HG03558 (cell line): Measurements from ENCODE around the gene XBP1.
"Not testable (repeated sequence)": the region's sequence is repeated elsewhere in the genome, so short reads cannot be mapped to it uniquely, and the experiment has no call there.

Experiments
- ATAC-seq: cut with Tn5 transposase; IDR thresholded peaks from one replicate; pipeline ENCODE4 v1.9.1; 2021; ENCODE audit warnings: moderate number of reproducible peaks; ENCODE audit not compliant: unreplicated experiment; ENCODE audit errors: extremely low read depth

Gene XBP1

DNA sequence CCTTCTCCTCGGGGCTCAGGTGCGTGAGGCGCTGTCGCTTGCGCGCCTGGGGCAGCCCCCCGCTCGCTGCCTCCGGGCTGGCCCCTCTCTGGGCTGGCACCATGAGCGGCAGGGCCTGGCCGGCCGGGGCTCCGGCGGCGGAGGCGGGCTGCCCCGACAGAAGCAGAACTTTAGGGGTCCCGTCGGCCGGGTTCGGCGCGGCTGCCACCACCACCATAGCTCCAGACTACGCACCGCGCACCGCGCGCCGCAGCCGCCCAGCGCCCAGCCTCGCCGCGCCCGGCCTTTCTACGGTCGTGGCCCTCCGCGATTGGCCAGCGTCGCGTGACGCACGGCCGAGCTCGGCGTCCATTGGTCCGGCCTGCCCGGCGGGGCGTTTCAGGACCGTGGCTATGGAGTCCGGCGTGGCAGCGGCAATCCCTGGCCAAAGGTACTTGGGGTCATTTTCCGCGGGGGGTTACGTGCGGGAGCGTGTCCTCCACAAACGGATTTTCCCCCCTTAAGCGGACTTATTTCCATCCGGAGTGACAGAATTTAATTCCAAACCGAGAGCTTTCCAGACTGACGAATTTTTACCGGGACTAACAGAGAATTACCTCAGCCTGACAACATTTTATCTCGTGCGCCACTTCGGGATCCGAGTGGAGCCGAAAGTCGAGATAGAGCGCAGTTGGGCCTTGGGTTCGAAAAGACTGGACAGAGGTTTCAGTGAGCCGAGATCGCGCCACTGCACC, at the start of gene XBP1:
XBP1 (minus strand) TSS at position 262 of the 734 bp plus-strand sequence.
- peak; percentile 49 for ATAC-seq

DNA sequence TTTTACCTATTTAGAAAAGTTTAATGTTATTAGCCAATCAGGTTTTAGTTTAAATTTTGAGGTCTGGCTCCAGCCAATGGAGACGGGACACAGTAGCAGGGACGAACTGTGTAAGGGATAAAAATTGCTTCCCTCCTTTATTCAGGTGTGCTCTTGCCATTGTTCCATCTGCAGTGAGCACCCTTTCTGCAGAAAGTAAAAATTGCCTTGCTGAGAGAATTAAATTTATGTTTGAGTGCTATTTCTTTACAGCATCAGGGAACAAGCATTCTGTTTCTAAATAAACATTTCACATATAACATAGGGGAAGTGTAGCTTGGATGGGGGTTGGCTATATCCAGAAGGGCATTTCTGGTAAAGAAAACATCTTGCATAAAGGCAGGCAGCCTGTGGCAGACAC, 46.6 kb upstream of the XBP1 start:
- no peak for ATAC-seq

DNA sequence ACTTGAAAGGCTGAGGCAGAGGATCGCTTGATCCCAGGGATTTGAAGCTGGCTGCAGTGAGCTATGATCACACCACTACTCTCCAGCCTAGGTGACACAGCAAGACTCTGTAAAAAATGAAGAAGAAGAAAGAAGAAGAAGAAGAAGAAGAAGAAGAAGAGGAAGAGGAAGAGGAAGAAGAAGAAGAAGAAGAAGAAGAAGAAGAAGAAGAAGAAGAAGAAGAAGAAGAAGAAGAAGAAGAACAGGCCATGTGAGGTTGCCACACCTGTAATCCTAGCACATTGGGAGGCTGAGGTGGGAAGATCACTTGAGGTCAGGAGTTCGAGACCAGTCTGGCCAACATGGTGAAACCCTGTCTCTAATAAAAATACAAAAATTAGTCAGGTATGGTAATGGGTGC, 43.9 kb upstream of the XBP1 start:
- ATAC-seq, result not testable (repeated sequence)

DNA sequence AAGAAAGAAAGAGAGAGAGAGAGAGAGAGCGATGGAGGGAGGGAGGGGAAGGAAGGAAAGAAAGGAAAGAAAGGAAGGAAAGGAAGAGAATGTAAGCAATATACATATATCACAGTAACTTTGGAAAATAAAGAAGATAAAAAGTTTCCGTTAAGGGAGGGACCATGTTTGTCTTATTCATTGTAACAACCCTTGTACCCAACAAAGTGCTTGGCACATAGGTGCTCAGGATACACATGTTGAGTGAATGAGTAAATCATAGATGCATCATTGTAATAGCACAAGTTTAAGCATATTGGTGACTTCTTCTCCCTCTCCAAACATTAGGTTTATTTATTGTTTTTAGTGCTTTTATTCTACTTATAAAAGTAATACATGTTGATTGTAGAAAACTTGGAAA, 43.3 kb upstream of the XBP1 start:
- ATAC-seq, result no peak

DNA sequence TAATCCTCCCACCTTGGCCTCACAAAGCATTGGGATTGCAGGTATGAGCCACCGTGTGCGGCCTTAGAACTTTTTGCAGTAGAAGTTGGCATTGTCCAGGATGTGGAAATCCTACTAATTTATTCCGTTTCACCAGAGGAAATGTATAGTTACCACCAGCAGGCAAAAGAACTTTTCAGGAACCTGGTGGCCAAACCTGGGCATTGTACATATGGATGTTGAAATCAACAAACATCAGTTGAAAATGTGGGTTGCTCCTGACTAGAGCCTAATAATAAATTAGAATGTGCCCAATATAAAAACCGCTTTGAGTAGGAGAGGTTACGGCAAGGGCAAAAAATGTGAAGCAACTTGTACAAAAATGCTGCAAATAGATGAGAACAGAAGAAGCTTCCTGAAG, 40.7 kb upstream of the XBP1 start:
- ATAC-seq, result no peak

DNA sequence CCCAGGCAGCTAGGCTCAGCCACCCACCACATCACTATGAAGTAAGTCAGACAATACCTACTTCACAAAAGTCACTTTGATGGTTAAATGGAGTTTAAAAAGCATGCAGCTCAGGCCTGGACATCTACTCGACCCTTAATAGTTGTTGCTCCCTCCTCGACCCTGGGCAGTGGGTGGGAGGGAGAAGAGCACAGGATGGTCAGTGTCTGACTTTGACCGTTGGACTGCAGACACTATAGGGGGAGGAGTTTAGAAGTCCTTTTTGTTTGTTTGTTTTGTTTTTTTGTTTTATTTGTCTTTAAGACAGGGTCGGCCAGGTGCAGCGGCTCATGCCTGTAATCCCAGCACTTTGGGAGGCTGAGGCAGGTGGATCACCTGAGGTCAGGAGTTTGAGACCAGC, 38.6 kb upstream of the XBP1 start:
- ATAC-seq, result no peak

DNA sequence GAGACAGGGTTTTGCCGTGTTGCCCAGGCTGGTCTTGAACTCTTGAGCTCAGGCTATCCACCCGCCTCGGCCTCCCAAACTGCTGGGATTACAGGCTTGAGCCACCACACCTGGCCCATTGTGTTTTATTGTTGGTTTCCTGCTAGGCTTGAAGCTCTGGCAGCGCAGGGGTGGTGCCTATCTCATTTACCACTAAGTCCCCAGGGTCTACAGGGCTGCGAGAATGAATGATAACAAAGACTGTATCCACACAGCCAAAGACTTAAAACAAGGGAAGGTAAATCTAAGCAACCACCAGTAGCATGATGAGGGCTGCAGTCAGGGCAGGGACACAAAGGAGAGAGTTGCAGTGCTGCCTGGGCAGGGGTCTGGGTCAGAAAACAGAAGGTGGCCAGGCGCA, 37.3 kb upstream of the XBP1 start:
- ATAC-seq, result no peak

DNA sequence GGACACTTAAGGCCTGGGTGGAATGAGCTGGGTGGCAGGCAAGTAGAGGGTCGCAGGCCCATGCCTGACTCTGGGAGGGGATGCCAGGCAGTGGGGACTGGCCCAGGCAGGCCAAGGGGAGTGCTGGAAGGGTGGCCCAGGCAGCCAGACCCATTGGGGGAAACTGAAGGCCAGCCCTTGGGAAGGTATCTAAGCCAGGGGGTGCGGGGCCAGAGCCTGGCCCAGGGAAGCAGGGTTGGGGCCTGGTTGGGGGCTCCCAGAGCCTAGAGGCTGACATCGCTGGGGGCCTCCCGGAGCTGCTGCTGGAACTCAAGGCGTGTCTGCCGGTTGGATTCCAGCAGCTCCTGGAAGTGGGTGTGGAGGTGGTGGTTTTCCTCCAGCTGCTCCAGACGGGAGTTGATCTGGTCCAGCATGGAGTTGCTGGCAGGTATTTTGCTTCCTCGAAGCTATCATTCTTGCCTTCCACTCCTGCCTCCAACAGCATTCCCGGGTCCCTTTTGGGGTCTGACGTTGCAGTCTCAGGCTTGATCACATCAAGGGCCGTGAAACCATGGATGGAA, 35.3 kb upstream of the XBP1 start:
- ATAC-seq, result no peak

DNA sequence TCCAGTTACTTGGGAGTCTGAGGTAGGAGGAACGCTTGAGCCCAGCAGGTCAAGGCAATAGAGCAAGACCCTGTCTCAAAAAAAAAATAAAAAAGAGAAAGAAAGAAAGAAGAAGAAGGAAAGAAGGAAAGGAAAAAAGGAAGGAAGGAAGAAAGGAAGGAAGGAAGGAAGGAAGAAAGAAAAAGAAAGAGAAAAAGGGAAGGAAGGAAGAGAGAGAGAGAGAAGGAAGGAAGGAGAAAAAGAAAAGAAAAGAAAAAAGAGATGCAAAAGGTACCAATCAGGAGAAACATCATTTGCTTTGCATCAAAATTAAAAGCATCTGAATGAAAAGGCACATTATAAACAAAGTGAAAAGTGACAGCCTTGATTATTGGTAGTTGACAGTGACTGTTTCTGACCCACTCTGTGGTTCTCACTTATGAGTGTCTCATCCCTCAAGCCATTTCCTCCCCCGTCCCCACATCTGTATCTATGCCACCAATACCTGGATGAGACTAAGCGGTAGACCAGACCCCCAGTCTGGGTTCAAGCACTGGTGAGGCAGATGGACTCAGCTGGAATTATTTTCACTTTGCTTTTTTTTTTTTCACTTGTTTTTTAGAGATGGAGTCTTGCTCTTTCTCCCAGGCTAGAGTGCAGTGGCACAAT, 33.0 kb upstream of the XBP1 start:
- ATAC-seq, result no peak

DNA sequence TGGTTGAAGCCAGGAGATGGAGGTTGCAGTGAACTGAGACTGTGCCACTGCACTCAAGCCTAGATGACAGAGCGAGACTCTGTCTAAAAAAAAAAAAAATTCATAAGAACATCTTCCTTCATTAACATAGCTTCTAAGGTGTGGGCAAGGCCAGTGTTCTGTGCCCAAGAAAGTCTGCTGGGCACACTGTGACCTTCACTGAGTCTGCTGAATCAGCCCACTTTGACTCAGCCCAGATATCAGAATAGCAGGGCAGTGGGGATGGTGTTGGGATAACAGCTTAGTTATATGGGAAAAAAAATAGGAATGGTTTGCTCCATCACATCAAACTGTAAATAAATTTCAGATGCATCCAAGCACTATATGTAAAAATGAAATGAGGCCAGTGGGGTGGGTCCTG, 32.4 kb upstream of the XBP1 start:
- no peak for ATAC-seq

DNA sequence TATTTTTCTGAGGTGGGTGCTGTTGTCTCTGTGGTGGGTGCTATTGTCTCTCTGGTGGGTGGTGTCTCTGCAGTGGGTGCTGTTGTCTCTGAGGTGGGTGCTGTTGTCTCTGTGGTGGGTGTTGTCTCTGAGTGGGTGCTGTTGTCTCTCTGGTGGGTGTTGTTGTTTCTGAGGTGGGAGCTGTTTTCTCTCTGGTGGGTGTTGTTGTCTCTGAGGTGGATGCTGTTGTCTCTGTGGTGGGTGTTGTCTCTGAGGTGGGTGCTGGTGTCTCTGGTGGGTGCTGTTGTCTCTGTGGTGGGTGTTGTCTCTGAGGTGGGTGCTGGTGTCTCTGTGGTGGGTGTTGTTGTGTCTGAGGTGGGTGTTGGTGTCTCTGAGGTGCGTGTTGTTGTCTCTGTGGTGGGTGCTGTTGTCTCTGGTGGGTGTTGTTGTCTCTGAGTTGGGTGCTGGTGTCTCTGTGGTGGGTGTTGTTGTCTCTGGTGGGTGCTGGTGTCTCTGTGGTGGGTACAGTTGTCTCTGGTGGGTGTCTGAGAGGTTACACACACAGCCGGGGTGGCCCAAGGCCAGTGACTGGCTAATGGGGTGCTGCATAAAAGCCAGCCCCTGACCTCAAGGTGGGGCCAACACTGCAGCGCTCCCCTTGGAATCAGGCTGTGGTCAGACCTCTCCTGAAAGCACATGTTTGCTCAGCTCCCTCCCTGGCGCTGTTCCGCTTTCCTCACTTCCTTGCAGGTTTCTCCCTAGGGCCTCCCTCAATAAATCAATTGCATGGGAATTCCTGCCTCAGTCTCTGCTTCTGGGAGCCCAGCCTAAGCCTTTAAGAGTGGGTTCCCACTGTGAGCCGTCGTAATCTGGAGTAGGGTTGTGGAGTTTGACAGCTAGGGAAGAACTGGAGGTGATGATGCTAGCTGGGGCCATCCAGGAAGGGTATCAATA, 31.0 kb upstream of the XBP1 start:
- ATAC-seq, result no peak

DNA sequence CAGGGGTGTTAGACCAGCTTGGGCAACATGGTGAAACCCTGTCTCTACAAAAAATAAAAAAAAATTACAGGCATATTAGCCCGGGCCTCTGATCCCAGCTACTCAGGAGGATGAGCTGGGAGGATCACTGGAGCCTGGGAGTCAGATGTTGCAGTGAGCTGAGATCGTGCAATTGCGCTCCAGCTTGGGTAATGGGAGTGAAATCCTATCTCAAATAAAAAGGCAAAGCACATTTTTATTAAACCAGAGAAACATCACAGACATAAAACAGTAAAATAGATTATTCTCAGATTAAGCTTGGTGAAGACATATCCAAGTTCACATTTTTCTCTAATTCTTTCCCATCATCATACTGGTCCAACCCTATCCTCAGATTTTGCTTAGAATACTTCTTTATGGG, 30.1 kb upstream of the XBP1 start:
- no peak for ATAC-seq

DNA sequence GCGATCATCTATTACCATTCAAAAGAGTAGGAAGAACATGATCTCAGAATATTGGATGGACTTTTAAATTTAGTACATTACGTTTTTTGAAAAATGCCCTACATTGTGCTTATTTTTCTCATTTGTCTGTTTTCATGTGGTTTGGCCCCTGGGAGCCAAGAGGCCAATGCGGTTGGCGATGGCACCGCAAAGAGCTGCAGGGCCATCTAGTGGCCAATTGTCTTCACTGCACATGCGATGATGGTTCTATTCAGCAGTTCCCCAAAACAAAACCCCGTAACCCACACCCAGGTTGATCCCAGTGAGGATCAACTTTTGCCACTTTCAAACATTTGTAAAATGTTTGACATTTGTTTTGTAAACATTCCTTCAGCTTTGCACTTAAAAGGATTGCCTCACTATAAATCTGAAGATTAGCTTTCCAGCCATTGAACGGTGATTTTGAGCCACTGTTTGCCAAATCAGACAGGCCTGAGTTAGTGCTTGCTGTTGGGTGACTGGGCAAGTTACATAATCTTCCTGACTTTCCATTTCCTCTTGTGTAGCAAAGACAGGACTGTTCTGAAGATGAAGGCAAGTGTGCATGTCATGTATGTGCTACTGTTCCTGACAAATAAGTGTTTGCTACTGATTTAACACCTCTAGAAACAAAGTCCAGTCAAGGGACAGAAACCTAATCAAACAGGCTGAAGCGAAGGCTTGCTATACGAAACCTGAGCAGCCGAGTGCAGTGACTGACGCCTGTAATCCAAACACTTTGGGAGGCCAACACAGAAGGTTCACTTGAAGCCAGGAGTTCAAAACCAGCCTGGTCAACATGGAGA, 29.2 kb upstream of the XBP1 start:
- no peak for ATAC-seq

DNA sequence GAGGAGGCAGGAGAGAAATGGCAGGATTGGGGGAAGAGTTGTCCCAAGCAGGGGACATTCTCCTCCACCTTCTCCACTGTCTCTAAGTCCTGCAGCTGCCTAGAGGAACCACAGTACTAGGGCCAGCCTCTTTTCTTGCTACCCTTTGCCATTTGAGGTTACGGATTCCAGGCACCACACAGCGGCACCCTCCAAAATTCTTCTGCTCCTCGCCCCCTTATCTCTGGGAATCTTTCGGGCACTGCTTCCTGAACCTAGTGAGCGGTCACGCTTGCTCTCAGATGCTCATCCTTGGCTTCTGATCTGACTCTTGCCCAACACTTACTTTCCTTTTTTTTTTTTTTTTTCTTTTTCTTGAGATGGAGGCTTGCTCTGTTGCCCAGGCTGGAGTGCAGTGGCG, 26.6 kb upstream of the XBP1 start:
- ATAC-seq, result no peak

DNA sequence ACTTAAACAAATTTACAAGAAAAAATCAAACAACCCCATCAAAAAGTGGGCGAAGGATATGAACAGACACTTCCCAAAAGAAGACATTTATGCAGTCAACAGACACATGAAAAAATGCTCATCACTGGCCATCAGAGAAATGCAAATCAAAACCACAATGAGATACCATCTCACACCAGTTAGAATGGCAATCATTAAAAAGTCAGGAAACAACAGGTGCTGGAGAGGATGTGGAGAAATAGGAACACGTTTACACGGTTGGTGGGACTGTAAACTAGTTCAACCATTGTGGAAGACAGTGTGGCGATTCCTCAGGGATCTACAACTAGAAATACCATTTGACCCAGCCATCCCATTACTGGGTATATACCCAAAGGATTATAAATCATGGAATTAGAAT, 26.1 kb upstream of the XBP1 start:
- not testable (repeated sequence) for ATAC-seq

DNA sequence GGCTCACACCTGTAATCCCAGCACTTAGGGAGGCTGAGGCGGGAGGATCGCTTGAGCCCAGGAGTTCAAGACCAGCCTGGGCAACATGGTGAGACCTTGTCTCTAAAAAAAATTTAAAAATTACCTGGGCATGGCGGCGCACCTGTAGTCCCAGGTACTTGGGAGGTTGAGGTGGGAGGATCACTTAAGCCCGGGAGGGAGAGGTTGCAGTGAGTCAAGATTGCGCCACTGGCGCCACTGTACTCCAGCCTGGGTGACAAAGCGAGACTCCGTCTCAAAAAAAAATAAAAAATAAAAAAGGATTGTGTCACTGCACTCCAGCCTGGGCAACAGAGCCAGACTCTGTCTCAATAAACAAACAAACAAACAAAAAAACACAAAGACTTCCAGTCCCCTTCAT, 24.1 kb upstream of the XBP1 start:
- not testable (repeated sequence) for ATAC-seq

DNA sequence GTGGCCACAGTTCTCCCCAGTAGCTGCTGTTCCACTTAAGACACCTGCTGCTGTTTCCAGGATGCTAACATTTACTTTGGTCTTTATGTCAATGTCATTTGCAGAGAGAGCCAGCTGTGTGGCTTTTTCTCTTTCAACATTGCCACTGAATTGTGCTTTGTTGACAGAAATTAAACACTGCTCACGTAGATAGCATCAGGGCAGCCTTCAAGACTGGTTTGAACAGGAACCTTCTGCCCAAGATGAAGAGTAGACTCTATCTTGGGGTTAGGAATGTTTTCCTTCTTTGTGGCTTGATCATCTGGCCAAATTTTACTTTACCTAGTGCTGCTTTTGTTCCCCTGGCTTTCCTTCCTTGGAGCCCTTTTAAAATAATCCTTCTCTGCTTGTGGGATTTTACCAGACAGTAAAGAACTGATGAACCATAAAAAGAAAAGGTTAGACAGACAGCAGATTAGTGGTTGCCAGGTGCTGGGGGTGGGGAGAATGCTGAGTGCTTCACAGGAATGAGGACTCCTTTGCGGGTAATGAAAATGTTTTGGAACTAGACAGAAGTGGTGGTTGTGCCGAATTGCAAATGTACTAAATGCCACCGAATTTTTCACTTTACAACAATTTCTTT, 22.7 kb upstream of the XBP1 start:
- ATAC-seq, result no peak

DNA sequence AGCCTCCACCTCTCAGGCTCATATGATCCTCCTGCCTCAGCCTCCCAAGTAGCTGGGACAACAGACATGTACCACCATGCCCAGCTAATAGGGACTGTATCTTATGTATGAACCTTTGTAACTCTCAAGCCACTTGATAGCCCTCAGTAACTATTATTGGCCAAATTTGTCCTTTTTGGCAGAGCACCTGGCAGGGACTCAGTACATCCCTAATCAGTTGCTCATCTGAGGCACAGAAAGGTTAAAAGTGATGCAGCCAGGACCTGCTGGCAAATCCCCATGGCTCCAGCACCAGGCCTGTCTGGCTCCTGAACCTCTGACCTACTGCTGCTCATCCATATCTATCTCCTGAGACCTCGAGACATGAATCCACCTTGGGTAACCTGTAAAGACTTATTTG, 21.1 kb upstream of the XBP1 start:
- no peak for ATAC-seq

DNA sequence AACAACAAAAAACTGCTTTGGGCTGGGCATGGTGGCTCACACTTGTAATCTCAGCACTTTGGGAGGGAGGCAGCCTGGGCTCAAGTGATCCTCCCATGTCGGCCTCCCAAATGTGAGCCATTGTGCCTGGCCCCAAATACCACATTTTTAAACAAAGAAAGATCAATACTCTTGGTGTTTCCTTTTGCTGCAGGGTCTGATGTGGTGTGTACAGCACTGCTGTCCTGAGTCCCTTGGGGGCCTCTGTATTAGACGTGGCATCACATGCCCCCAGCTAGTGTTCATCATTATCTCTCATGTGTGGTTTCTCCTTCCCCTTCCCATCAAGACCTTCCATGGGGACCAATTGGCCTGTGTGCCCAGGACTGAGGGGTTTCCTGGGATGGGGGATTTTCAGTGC, 20.5 kb upstream of the XBP1 start:
- no peak for ATAC-seq
